ENCODE measurements around the gene EIF3C.
"Not testable (repeated sequence)": the region's sequence is repeated elsewhere in the genome, so short reads cannot be mapped to it uniquely, and the experiment has no call there.

Gene EIF3C, protein sequence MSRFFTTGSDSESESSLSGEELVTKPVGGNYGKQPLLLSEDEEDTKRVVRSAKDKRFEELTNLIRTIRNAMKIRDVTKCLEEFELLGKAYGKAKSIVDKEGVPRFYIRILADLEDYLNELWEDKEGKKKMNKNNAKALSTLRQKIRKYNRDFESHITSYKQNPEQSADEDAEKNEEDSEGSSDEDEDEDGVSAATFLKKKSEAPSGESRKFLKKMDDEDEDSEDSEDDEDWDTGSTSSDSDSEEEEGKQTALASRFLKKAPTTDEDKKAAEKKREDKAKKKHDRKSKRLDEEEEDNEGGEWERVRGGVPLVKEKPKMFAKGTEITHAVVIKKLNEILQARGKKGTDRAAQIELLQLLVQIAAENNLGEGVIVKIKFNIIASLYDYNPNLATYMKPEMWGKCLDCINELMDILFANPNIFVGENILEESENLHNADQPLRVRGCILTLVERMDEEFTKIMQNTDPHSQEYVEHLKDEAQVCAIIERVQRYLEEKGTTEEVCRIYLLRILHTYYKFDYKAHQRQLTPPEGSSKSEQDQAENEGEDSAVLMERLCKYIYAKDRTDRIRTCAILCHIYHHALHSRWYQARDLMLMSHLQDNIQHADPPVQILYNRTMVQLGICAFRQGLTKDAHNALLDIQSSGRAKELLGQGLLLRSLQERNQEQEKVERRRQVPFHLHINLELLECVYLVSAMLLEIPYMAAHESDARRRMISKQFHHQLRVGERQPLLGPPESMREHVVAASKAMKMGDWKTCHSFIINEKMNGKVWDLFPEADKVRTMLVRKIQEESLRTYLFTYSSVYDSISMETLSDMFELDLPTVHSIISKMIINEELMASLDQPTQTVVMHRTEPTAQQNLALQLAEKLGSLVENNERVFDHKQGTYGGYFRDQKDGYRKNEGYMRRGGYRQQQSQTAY

DNA sequence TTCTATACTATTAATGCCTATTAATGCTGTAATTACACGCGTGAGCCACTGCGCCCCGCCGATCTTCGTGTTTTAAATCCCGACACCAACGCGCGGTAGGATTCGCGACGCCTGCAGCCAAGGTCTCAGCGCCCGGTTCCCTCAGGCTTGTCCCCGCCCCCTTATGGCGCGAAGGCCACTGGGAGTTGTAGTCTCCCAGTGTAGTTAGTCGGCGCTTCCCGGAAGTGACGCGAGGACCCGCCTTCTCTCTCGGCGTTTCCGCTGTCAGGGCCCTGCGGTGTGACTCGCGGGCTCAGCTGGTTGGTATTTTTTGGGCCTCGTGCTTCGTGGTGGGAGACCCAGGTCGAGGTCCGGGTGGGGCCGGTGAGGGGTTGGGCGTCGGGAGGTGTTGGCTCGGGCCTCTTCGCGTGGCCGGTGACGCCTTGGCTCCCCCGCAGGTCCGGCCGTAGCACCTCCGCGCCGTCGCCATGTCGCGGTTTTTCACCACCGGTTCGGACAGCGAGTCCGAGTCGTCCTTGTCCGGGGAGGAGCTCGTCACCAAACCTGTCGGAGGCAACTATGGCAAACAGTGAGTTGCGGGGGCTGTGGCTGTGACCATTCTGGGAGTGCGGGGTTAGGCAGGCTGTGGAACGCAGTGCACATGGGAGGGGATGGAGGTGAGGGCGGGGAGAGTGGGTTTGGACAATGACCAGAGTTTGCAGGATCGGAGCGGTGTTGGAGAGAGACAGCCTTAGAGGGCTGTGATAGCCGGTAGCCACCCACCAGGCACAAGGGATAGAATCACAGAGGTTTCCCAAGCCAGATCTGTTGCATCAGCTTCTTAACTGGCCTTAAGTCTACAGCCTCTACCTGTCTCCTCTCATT lies at the start of gene EIF3C:
TSS of gene EIF3C (plus strand) at position 245 of the 864 bp plus-strand sequence. CDS start at position 468, 223 bp downstream.
- DNase-seq (ENCODE audit: low read depth) = not testable (repeated sequence)

- not testable (repeated sequence) for DNase-seq (ENCODE audit: low read depth)
Measured at GRCh38 chr16:28666264-28666663, 45.0 kb upstream of the EIF3C start.

- not testable (repeated sequence) for DNase-seq (ENCODE audit: low read depth)
Measured at GRCh38 chr16:28667480-28667879, 43.8 kb upstream of the EIF3C start.

DNA sequence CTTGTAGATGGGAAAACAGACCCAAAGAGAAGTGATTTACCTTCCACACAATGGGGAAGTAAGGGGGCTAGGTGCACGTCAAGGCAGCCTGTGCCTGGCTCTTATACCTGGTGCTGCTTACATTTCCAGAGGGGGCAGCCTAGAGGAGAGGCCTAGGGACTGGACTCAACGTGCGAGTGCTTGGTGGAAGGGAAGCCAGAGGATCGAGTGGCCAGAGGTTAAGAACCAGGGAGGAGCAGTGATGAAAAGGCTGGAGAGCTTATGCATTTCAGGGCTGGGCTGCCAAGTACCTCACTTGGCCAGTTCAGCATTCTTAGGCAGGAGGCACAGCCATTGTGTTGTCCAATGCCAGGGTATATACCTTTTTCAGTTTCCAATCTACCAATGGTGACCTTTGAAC lies 43.1 kb upstream of the EIF3C start:
- DNase-seq (ENCODE audit: low read depth) = not testable (repeated sequence)

DNA sequence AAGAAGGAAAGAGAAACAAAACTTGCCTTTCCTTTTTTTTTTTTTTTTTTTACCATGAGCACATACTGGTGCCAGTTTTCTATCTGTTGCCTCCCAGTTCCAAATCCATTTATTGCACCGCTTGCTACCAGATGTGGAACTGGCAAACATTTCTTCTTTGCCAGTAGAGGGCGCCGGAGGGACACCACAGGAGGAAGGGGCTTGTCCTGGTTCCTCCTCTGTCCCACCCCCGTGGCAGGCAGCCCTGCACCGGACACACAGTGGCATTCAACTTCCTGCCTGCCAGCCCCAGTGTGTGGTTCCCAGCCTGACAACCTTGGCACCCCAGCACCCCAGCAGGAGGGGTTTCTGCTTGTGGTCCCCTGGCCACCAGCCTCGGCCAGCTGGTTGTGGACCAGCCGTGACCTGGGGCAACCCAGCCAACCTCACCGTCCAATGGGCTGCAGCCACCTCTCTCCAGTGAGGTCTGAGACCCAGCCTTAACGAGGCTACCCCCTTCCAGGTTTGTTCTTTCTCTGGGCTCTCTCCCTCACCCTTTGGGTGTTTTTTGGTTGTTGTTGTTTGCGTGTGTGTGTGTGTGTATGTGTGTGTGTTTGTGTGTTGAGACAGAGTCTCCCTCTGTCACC lies 22.8 kb upstream of the EIF3C start:
- not testable (repeated sequence) for DNase-seq (ENCODE audit: low read depth)

DNA sequence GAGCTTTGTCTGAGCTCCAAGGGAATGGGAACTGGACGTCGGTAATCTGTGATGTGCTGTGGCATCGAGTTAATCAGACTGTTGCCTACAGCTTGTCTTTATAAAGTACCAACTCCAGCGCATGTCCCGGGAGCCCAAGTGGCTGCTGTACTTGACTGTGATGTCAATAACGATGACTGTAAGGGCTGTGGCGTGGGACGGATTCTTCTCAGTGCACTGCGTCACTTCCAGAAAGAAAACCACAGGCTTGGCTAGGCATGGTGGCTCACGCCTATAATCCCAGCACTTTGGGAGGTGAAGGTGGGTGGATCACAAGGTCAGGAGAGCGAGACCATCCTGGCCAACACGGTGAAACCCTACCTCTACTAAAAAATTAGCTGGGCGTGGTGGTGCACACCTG lies 21.8 kb upstream of the EIF3C start:
- not testable (repeated sequence) for DNase-seq (ENCODE audit: low read depth)

GRCh38 chr16:28691722-28692121 lies 19.5 kb upstream of the EIF3C start:
- not testable (repeated sequence) for DNase-seq (ENCODE audit: low read depth)

DNA sequence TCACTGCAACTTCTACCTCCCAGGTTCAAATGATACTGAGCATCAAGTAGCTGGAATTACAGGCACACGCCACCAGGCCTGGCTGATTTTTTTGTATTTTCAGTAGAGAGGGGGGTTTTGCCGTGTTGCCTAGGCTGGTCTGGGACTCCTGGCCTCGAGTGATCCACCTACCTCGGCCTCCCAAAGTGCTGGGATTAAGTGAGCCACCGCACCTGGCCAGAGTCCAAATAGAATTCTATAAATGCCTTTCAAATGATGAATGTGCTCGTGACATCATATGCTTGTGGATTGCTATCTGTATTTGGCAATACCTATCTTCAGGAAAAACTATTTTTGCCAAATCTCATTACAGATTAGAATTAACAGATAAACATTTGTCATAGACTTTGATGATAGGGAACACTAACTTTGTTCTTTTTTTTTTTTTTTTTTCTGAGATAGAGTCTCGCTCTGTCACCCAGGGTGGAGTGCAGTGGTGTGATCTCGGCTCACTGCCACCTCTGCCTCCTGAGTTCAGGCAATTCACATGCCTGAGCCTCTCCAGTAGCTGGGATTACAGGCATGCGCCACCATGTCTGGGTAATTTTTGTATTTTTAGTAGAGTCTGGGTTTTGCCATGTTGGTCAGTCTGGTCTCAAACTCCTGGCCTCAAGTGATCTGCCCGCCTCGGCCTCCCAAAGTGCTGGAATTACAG lies 17.9 kb upstream of the EIF3C start:
- DNase-seq (ENCODE audit: low read depth) = not testable (repeated sequence)

- not testable (repeated sequence) for DNase-seq (ENCODE audit: low read depth)
Measured at GRCh38 chr16:28699792-28700191, 11.5 kb upstream of the EIF3C start.

DNA sequence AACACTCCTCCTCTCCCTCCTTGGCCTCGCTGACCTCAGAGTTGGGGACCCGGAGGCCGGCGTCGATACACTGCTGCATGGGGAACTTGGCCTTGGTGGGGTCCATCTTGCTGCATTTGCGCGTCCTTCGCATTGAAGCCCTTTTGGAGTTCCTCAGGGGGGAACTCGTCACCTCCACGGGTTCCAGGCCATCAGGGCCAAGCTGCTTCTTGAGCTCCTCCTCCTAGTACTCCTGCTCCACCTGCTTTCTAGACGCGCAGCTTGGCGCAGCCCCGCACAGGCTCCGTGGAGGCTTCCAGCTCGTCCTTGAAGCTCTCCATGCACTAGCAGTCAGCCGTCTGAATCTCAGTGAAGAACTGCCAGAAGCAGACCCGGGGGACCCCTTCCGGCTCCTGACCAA lies 10.9 kb upstream of the EIF3C start:
- not testable (repeated sequence) for DNase-seq (ENCODE audit: low read depth)

DNA sequence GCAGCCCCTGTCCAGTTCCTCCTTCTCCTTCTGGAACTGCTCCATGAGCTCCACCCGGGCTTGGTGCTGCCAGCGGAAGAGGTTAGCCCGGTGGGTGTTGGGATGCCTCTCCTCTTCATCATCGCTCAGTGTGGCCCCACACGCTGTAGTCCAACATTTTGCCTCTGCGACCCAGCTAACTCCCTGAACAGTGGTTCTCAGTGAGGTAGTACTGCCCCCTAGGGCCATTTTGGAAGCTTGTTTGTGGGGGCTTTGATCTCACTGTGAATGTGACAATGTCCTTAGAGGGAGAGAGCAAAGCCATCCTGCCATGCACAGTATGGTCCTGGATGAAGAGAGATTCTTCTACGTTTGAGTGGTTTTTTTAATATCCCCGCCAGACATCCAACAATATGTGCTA lies 9.9 kb upstream of the EIF3C start:
- not testable (repeated sequence) for DNase-seq (ENCODE audit: low read depth)

- not testable (repeated sequence) for DNase-seq (ENCODE audit: low read depth)
Measured at GRCh38 chr16:28704246-28704645, 7.0 kb upstream of the EIF3C start.

DNA sequence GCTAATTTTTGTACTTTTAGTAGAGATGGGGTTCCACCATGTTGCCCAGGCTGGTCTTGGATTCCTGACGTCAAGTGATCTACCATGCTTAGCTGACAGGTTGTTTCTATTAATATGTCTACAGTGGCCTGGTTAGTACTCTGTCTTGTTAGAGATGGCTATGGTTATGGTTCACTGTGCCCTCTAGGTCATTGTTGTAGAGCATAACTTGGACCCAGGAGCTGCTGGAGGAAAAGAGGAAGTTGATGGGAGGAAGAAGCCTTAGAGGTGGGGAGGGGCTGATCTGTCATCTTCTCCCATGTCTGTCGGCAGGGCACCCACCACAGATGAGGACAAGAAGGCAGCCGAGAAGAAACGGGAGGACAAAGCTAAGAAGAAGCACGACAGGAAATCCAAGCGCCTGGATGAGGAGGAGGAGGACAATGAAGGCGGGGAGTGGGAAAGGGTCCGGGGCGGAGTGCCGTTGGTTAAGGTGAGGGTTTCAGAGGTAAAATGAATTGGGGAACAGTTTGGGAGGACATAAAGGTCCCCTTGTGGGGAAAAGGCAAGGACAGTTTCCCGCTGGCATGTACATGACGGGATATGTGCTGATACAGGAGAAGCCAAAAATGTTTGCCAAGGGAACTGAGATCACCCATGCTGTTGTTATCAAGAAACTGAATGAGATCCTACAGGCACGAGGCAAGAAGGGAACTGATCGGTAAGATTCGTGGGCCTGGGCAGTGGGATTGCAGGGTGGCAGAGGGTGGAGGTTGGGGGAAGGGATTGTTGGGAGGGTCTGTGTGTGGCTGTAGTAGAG lies 11.8 kb downstream of the EIF3C start:
- DNase-seq (ENCODE audit: low read depth) = not testable (repeated sequence)

DNA sequence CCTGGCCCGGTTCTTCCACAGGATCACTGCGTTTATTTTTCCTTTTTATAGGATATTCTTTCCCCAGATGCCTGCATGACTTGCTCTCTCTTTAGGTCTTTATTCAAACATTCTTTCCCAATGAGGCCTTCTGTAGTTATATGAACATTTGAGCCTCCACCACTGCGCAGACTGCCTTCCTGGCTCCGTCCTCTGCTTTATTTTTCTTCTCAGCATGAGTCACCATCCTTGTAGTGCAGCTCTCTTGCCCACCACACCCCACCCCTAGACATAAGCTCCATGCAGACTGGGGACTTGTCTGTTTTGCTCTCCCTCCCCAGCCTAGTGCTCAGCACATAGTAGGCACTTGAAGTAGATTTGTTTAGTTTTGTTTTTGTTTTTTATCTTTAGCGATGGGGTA lies 20.0 kb downstream of the EIF3C start:
- DNase-seq (ENCODE audit: low read depth) = not testable (repeated sequence)

GRCh38 chr16:28732455-28733124 lies 21.3 kb downstream of the EIF3C start:
- not testable (repeated sequence) for DNase-seq (ENCODE audit: low read depth)

DNA sequence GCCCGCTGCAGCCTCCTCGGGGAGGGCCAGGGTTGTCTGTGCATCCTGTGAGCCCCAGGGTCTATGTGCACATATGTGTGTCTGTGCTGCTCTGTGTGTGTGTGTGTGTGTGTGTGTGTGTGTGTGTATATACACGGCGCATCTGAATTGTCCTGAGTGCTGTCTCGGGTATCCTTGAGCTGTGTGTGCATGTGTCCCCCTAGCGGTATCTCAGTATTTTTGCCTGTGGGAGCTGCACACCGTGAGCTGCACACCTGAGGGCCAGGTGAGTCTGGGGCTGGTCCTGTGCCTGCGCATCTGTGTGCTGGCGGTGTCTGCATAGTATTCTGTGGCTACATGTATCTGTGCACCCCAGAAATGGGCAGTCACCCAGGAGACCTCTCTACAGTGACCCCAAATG lies 28.5 kb downstream of the EIF3C start:
- not testable (repeated sequence) for DNase-seq (ENCODE audit: low read depth)

- not testable (repeated sequence) for DNase-seq (ENCODE audit: low read depth)
Measured at GRCh38 chr16:28740631-28741030, 29.4 kb downstream of the EIF3C start.

- DNase-seq (ENCODE audit: low read depth) = not testable (repeated sequence)
Measured at GRCh38 chr16:28741295-28741694, 30.0 kb downstream of the EIF3C start.
